DMS 273 (cell line): ENCODE data around the gene GANAB.

Experiments
- DNase-seq: peaks from one replicate; lab custom pipeline; 2025; ENCODE audit not compliant: unreplicated experiment; lab: John Stamatoyannopoulos, UW

The GANAB gene

GRCh38 chr11:62577046-62577714, 69.2 kb downstream of the GANAB start:
- no peak for DNase-seq

- no peak for DNase-seq
These were observed 70.6 kb downstream of the GANAB start for GRCh38 chr11:62575837-62576236.

GRCh38 chr11:62575156-62575555, 71.3 kb downstream of the GANAB start:
- no peak for DNase-seq
